Left lung (tissue), 10 donors: ENCODE measurements around the gene SFT2D2. TPM values are rescaled to one million over a fixed set of nuclear protein-coding genes. Genes with fewer than 3 reads are reported as not detected.

Experiments
- ATAC-seq: fragments of 200-7000 bp; cut with Tn5 transposase; one replicate; pipeline ENCODE4 v1.9.1; 2020; ENCODE audit warnings: moderate library complexity
- DNase-seq, 4 donors: peaks; one replicate each; pipeline ENCODE4 v3.0.0-alpha.2; 2013 to 2020
- H3K27ac ChIP-seq, 2 donors: fragments of 200-600 bp; sonication (generic) in 1 of 2; one replicate each; pipeline versions ENCODE4 v1.5.0 to v1.8.0; 2020 to 2021
- H3K27me3 ChIP-seq, 2 donors: fragments of 200-600 bp; sonication (generic) in 1 of 2; one replicate each; pipeline versions ENCODE4 v1.5.0 to v1.8.0; 2020 to 2021
- H3K36me3 ChIP-seq, 2 donors: fragments of 200-600 bp; sonication (generic) in 1 of 2; one replicate each; pipeline versions ENCODE4 v1.5.0 to v1.8.0; 2020 to 2021
- H3K4me1 ChIP-seq, 2 donors: fragments of 200-600 bp; one replicate each; pipeline ENCODE4 v1.8.0; 2021
- H3K4me3 ChIP-seq, 2 donors: fragments of 200-600 bp; sonication (generic) in 1 of 2; one replicate each; pipeline versions ENCODE4 v1.5.0 to v1.8.0; 2020 to 2021; ENCODE audit warnings: mild to moderate bottlenecking in 1 of 2
- H3K9me3 ChIP-seq, 2 donors: fragments of 200-600 bp; sonication (generic) in 1 of 2; one replicate each; pipeline versions ENCODE4 v1.5.0 to v1.8.0; 2020 to 2021
- CTCF ChIP-seq, 2 donors: fragments of 200-600 bp; sonication (generic) in 1 of 2; IDR thresholded peaks; one replicate each; pipeline versions ENCODE4 v1.5.0 to v1.8.0; 2021; ENCODE audit warnings: antibody characterized with exemption in 2 of 2
- intact Hi-C, 2 donors: fragments of 100-400 bp; cut with DNase I; formaldehyde crosslinking; loops; one replicate each; pipeline versions ENCODE4 v1.11.2 to v1.14.2; 2022
- polyA plus RNA-seq, 6 donors: library from polyadenylated mRNA; unstranded; fragments of 120-200 nt; gene quantifications; one replicate each; pipeline ENCODE4 v1.2.1, GENCODE V29; 2013; ENCODE audit not compliant: insufficient read length in 6 of 6
- total RNA-seq, 2 donors: library from RNA; stranded (reverse); fragmentation: NEBNext Ultra II Directional; extraction: Animal tissue kit (Norgen Biotek cat#: 25700); gene quantifications; one replicate each; pipeline ENCODE4 v1.2.1, GENCODE V29; 2021
- donor health status: DM: no; HTN: yes; CAD: no.
- donor health status: DM: no; HTN: no; CAD: no.

The SFT2D2 gene
- total and polyA plus RNA-seq, 8 donors: 21.2 to 85.9 (median 23.8) TPM

- peak overlapping the region; percentile 97 to 99 for H3K4me3 ChIP-seq
- intact Hi-C loops: no loop called here
- H3K9me3 ChIP-seq: no peaks in the 10 kb centered on the region
- peaks cover 0 to 25% of the 10 kb centered on the region in 2 donors for H3K36me3 ChIP-seq
- DNase-seq: no peak
- peaks cover 12 to 34% of the 10 kb centered on the region in 2 donors for H3K4me1 ChIP-seq
- no peak for TF ChIP-seq CTCF (IDR thresholded peaks at IDR 0.05)
- peak; percentile 12 for ATAC-seq
- no peaks in the 10 kb centered on the region for H3K27me3 ChIP-seq
- H3K27ac ChIP-seq: peak overlapping the region; percentile 93 to 94
Measured at GRCh38 chr1:168227620-168228019, 1.8 kb downstream of the SFT2D2 start.

DNA sequence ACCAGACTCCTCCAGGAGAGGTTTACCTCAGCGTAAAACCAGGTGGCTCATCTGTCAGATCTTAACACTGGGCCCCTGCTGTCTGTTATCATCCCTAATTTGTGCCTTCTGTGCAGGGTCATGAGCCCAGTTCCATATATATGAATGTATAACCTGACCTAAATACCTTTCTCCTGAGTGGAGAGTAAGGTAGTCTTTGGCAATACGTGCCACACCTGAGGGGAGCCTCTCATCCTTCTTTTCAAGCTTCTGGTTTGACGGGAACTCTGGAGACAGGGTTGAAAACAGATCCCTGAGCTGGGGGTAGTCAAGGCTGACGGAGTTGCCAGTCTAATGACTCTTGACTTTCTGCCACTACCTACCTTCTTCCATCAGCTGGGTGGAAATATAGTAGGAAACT is 4.1 kb downstream of the SFT2D2 start:
- Histone ChIP-seq H3K27ac (no peak overlapping the region), H3K36me3 (peaks cover 4 to 48% of the 10 kb centered on the region in 2 donors), H3K27me3 (no peaks in the 10 kb centered on the region), H3K4me1 (peaks cover 12 to 34% of the 10 kb centered on the region in 2 donors), H3K9me3 (no peaks in the 10 kb centered on the region), H3K4me3 (no peak overlapping the region)
- TF ChIP-seq CTCF (IDR thresholded peaks at IDR 0.05): no peak
- no peak for DNase-seq
- intact Hi-C loops: no loop called here
- ATAC-seq: no peak

- H3K4me3 ChIP-seq: no peak overlapping the region
- no peaks in the 10 kb centered on the region for H3K27me3 ChIP-seq
- DNase-seq: no peak
- intact Hi-C loops: no loop called here
- ATAC-seq: no peak
- H3K9me3 ChIP-seq: no peaks in the 10 kb centered on the region
- peaks cover 17 to 42% of the 10 kb centered on the region in 2 donors for H3K4me1 ChIP-seq
- H3K27ac ChIP-seq: no peak overlapping the region
- H3K36me3 ChIP-seq: peaks cover 4 to 55% of the 10 kb centered on the region in 2 donors
- no peak for TF ChIP-seq CTCF (IDR thresholded peaks at IDR 0.05)
Measured at GRCh38 chr1:168230709-168231108, 4.9 kb downstream of the SFT2D2 start.

DNA sequence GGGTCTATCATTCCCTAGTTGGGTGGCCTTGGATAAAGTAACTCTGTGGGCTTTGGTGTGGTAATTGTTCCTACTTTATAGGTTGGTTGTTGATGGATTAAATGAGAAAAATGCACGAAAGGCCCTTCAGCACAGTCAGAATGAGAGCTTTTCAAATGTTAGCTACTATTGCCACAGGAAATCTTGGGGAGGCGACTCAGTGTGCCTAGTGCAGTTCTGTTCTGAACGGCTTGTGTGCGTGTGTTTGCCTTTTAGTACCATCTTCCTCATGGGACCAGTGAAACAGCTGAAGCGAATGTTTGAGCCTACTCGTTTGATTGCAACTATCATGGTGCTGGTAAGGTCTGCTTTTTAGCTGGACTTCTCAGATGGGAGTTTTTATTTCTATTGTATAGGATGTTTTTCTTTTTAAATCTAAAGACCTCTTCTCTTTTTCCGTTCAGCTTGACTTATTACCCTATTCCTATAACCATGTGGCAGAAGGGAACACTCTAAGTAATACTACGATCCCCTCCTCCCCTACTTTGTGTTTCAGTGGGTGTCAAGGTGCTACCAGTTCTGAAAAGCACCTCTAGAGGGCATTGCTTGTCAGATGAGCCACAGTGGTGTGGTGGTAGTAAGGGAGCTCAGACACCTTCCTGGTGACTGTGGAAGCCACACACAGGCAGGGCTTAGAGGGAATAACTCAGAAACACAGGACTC is 9.2 kb downstream of the SFT2D2 start:
- peaks cover 10 to 11% of the 10 kb centered on the region in 2 donors for H3K4me1 ChIP-seq
- ATAC-seq (peak; percentile 81), DNase-seq (peak in 1 of 4 donors; percentile 17)
- peak; percentile 40 to 48 for TF ChIP-seq CTCF (IDR thresholded peaks at IDR 0.05)
- H3K4me3 ChIP-seq: no peak overlapping the region
- no peaks in the 10 kb centered on the region for H3K27me3 ChIP-seq
- H3K9me3 ChIP-seq: no peaks in the 10 kb centered on the region
- peaks cover 4 to 98% of the 10 kb centered on the region in 2 donors for H3K36me3 ChIP-seq
- intact Hi-C loops: no loop called here
- peak overlapping the region in 1 of 2 donors; percentile 9 for H3K27ac ChIP-seq

DNA sequence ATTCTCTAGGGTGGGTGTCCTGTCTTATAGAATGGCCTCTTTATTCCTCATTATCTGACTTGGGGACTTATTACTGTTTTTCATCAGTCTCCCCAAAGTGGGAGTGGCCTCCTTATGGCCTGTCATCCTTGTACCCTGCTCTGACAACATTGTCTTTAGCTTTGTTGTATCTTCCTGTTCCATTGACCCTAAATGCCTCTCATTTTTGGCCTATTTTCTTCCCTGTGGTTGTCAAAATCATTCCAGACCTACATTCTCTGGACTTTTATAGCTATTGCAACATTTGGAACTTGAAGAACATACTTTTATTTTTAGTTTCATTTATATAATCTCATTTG is 9.7 kb downstream of the SFT2D2 start:
- no peak for TF ChIP-seq CTCF (IDR thresholded peaks at IDR 0.05)
- H3K9me3 ChIP-seq: no peaks in the 10 kb centered on the region
- intact Hi-C loops: no loop called here
- no peak overlapping the region for H3K4me3 ChIP-seq
- peaks cover 4 to 99% of the 10 kb centered on the region in 2 donors for H3K36me3 ChIP-seq
- H3K27ac ChIP-seq: peak overlapping the region; percentile 9 to 39
- no peaks in the 10 kb centered on the region for H3K27me3 ChIP-seq
- no peak for ATAC-seq
- no peak for DNase-seq
- H3K4me1 ChIP-seq: peaks cover 10 to 11% of the 10 kb centered on the region in 2 donors
